Measurements from ENCODE around the gene DMXL1.

GRCh38 chr5:119118000-119118399 lies 47.1 kb downstream of the DMXL1 start:
- TF ChIP-seq EZH2 (IDR thresholded peaks at IDR 0.05; ENCODE audit: borderline replicate concordance, low read length) (no peak), CTCF (conservative IDR thresholded peaks at IDR 0.05 in 1 of 2, IDR thresholded peaks at IDR 0.05 in 1 of 2; ENCODE audit: extremely low read depth in 1 of 2, insufficient read depth in 1 of 2, low read depth in 1 of 2, low read length in 2 of 2) (no peak)
